K562 (cell line): ENCODE results near the gene RSPRY1. TPM values are rescaled to one million over a fixed set of nuclear protein-coding genes. Genes with fewer than 3 reads are reported as not detected.

Experiments
- ATAC-seq: fragments of 200-7000 bp; cut with Tn5 transposase; 3 replicates; pipeline ENCODE4 v1.9.1; 2020; ENCODE audit warnings: moderate library complexity
- BruUV-seq: library from RNA; stranded (reverse); fragments of 400-500 nt; replicated peaks from 2 replicates; lab custom pipeline; 2021; lab: Mats Ljungman, UMichigan
- CTCF ChIA-PET: fragments of 300-600 bp; formaldehyde crosslinking; extraction: SDS; loops from one replicate; lab custom pipeline; 2021; ENCODE audit warnings: low intra/inter-chr PET ratio; lab: Yijun Ruan, JAX
- POLR2A ChIA-PET: fragments of 300-600, 350-650 bp; sonication (Branson Sonifier 250); formaldehyde crosslinking; extraction: SDS; loops from one replicate; lab custom pipeline; 2021; ENCODE audit warnings: antibody characterized with exemption, inconsistent platforms; lab: Yijun Ruan, JAX
- DNase-seq, 4 experiments: peaks; one replicate each; pipeline versions ENCODE4 v3.0.0 to v3.0.0-alpha.2; 2011 to 2018; ENCODE audit warnings: low spot score in 3 of 4, mixed read lengths in 3 of 4; ENCODE audit errors: extremely low read depth in 1 of 4
- FAIRE-seq: peaks from 2 replicates; lab custom pipeline; 2011; peaks lifted over from hg19 to GRCh38; lab: Jason Lieb, UNC
- H2AFZ ChIP-seq: 2 replicates; pipeline ENCODE4 v1.6.0; 2011; ENCODE audit warnings: low read depth, low read length, control low read depth, inconsistent platforms
- H3K27ac ChIP-seq: fragments of 200-600 bp; 3 replicates; pipeline ENCODE4 v1.8.0; 2011; ENCODE audit warnings: low read depth, mild to moderate bottlenecking, control low read depth, inconsistent platforms, low read length, moderate library complexity, mixed read lengths; ENCODE audit errors: extremely low read depth
- H3K27me3 ChIP-seq, 2 experiments: fragments of 300-600 bp in 1 of 2; 2 replicates in 1 of 2; 3 replicates in 1 of 2; pipeline versions ENCODE4 v1.6.0 to v1.8.0; 2011; ENCODE audit warnings: inconsistent platforms in 2 of 2, low read length in 2 of 2, mild to moderate bottlenecking in 1 of 2, mixed read lengths in 1 of 2, moderate library complexity in 1 of 2; ENCODE audit not compliant: control insufficient read depth in 2 of 2, insufficient read depth in 2 of 2
- H3K36me3 ChIP-seq: fragments of 300-600 bp; 3 replicates; pipeline ENCODE4 v1.8.0; 2011; ENCODE audit warnings: mild to moderate bottlenecking, low read length, inconsistent platforms; ENCODE audit not compliant: control insufficient read depth, insufficient read depth
- H3K4me1 ChIP-seq, 2 experiments: fragments of 200-600 bp in 1 of 2; replicated peaks in 1 of 2; 2 replicates in 1 of 2; 3 replicates in 1 of 2; pipeline versions ENCODE4 v1.5.1 to v1.8.0; 2011; ENCODE audit warnings: inconsistent platforms in 2 of 2, low read length in 2 of 2, mild to moderate bottlenecking in 1 of 2, mixed read lengths in 1 of 2, moderate library complexity in 1 of 2; ENCODE audit not compliant: control insufficient read depth in 2 of 2, insufficient read depth in 2 of 2
- H3K4me2 ChIP-seq: 2 replicates; pipeline ENCODE4 v1.6.1; 2011; ENCODE audit warnings: low read length, control low read depth, inconsistent platforms, mixed read lengths; ENCODE audit not compliant: insufficient read depth
- H3K4me3 ChIP-seq: fragments of 200-600 bp; sonication (generic), shearing (Covaris generic); 2 replicates; pipeline ENCODE4 v1.5.1; 2016; ENCODE audit warnings: control low read depth, inconsistent platforms
- H3K79me2 ChIP-seq: fragments of 200-600 bp; 3 replicates; pipeline ENCODE4 v1.8.0; 2011; ENCODE audit warnings: low read length, inconsistent platforms; ENCODE audit not compliant: control insufficient read depth, insufficient read depth
- H3K9ac ChIP-seq, 2 experiments: 2 replicates each; pipeline versions ENCODE4 v1.6.0 to v1.6.1; 2011; ENCODE audit warnings: low read depth in 2 of 2, low read length in 2 of 2, control low read depth in 1 of 2, inconsistent platforms in 1 of 2, mild to moderate bottlenecking in 1 of 2, mixed read lengths in 1 of 2; ENCODE audit not compliant: insufficient read depth in 1 of 2
- H3K9me1 ChIP-seq: one replicate; pipeline ENCODE4 v1.6.0; 2011; ENCODE audit warnings: inconsistent platforms, mild to moderate bottlenecking, low read length, moderate library complexity; ENCODE audit not compliant: control insufficient read depth, insufficient read depth
- H3K9me3 ChIP-seq: replicated peaks from 2 replicates; pipeline ENCODE4 v1.5.1; 2011; ENCODE audit warnings: low read depth, low read length, inconsistent platforms; ENCODE audit not compliant: control insufficient read depth, insufficient read depth
- H4K20me1 ChIP-seq: replicated peaks from 2 replicates; pipeline ENCODE4 v1.6.1; 2011; ENCODE audit warnings: low read length, inconsistent platforms, mixed read lengths; ENCODE audit not compliant: control insufficient read depth, insufficient read depth
- ADNP ChIP-seq: fragments of 200-800 bp; sonication (Bioruptor generic); IDR thresholded peaks from 2 replicates; pipeline ENCODE4 v1.6.1; 2016; ENCODE audit warnings: missing genetic modification characterization, missing compliant biosample characterization
- ATF7 ChIP-seq: fragments of 450-650 bp; IDR thresholded peaks from 2 replicates; pipeline ENCODE4 v1.7.1; 2014; ENCODE audit warnings: mild to moderate bottlenecking, moderate library complexity
- CBX5 ChIP-seq: IDR thresholded peaks from 2 replicates; pipeline ENCODE4 v1.6.1; 2014; ENCODE audit warnings: low read depth, borderline replicate concordance
- CREM ChIP-seq: IDR thresholded peaks from 2 replicates; pipeline ENCODE4 v1.6.1; 2014; ENCODE audit warnings: antibody characterized with exemption, low read depth
- DACH1 ChIP-seq: fragments of 450-650 bp; IDR thresholded peaks from 2 replicates; pipeline ENCODE4 v1.6.1; 2018; ENCODE audit not compliant: partially characterized antibody
- KDM1A ChIP-seq, 2 experiments: fragments of 450-650 bp; IDR thresholded peaks; 2 replicates each; pipeline ENCODE4 v1.6.1; 2016; ENCODE audit warnings: mild to moderate bottlenecking in 2 of 2
- MTA3 ChIP-seq: fragments of 450-650 bp; formaldehyde crosslinking; IDR thresholded peaks from 2 replicates; pipeline ENCODE4 v1.6.1; 2017; ENCODE audit warnings: mild to moderate bottlenecking, borderline replicate concordance
- NR3C1 ChIP-seq: sonication (generic); formaldehyde crosslinking; IDR thresholded peaks from 2 replicates; pipeline ENCODE4 v1.8.1; 2022; ENCODE audit warnings: missing genetic modification reagents
- WGBS: fragments of 100-300 bp; shearing (Covaris generic); methylation state at CpG from one replicate; pipeline ENCODE4 v1.1.6; 2016; ENCODE audit warnings: low coverage, mixed read lengths; ENCODE audit not compliant: insufficient coverage; ENCODE audit errors: missing lambda C conversion rate; 5-methylcytosine and 5-hydroxymethylcytosine counted together
- in situ Hi-C: fragments of 300-500 bp; cut with MboI; formaldehyde crosslinking; loops from 4 replicates; pipeline ENCODE4 v1.15.0; 2018; ENCODE audit warnings: inconsistent platforms, mixed read lengths
- intact Hi-C: fragments of 100-400 bp; cut with micrococcal nuclease; formaldehyde crosslinking; loops from 2 replicates; pipeline ENCODE4 v1.14.2; 2022
- polyA plus RNA-seq, 8 experiments: library from polyadenylated mRNA; depleted of rRNA in 4 of 8; stranded (reverse) in 5 of 8; unstranded in 3 of 8; fragments of >200 nt; fragmentation: Nextera tagmentation in 2 of 8; fragmentation: Illumina TruSeq in 1 of 8; extraction: Ambion mirVana in 2 of 8; extraction: Trizol in 1 of 8; gene quantifications; 2 replicates each; pipeline versions ENCODE4 v1.2.1 to v1.2.3, GENCODE V29; 2011 to 2014; ENCODE audit warnings: inconsistent platforms in 1 of 8, missing spikeins in 1 of 8
- total RNA-seq, 7 experiments: library from RNA; depleted of rRNA in 6 of 7; stranded (reverse); fragments of >200 nt in 6 of 7; fragmentation: Illumina TruSeq in 2 of 7; extraction: Trizol in 2 of 7; gene quantifications; 2 replicates each; pipeline versions ENCODE4 v1.2.1 to v1.2.3, GENCODE V29; 2011 to 2021; ENCODE audit warnings: low replicate concordance in 1 of 7
- TF ChIP-seq, protein P1 (sequence below): IDR thresholded peaks from 3 replicates; pipeline ENCODE4 v1.6.1; 2011; ENCODE audit warnings: borderline replicate concordance, mild to moderate bottlenecking, moderate library complexity; ENCODE audit not compliant: insufficient read length; ENCODE audit errors: extremely low read depth
- TF ChIP-seq, protein P2 (sequence below): fragments of 250-450 bp; sonication (Bioruptor Pico); IDR thresholded peaks from 2 replicates; pipeline ENCODE4 v1.5.0; 2022; ENCODE audit warnings: mild to moderate bottlenecking
- TF ChIP-seq, protein P3 (sequence below): fragments of 250-450 bp; sonication (Bioruptor Pico); IDR thresholded peaks from 2 replicates; pipeline ENCODE4 v1.8.0; 2021; ENCODE audit warnings: mild to moderate bottlenecking, moderate library complexity
- TF ChIP-seq, protein P4 (sequence below): fragments of 450-650 bp; formaldehyde crosslinking; IDR thresholded peaks from 2 replicates; pipeline ENCODE4 v1.4.0; 2020; ENCODE audit warnings: mild to moderate bottlenecking, moderate library complexity
- TF ChIP-seq, protein P5 (sequence below): fragments of 200-800 bp; sonication (Bioruptor generic); IDR thresholded peaks from 2 replicates; pipeline ENCODE4 v1.6.1; 2017; ENCODE audit warnings: missing genetic modification characterization, missing compliant biosample characterization

RSPRY1 gene
- total and polyA plus RNA-seq, 9 of the 15 experiments (the other 6 are each of a cell fraction or from before 2014, with no cell fraction given), result 10.2 to 27.8 (median 20.8) TPM

DNA sequence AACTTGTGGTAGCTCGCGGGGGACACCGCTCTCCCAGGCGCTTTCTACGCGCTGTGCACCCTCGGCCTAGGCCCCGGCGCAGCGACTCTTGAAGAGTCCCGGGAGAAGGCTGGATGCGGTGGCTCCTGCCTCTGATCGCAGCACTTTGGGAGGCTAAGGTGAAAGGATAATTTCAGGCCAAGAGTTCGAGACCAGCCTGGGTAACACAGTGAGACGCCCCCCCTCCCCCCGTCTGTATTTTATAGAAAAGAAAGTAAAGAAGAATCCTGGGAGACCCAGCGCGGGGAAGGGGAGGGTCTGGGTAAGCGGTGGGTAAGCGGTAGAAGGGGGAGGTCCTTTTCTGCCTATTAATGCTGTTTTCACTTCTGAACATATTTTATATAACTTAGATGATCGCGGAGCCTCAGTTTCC, 98.8 kb downstream of the RSPRY1 start:
- peaks cover 4 to 19% of the 10 kb centered on the region in 2 experiments; a peak in 4 of 5 replicates for H3K4me1 ChIP-seq
- no peak for DNase-seq
- peak overlapping the region; percentile 73 for H3K4me2 ChIP-seq
- CTCF ChIA-PET, result no interaction called here
- peak overlapping the region; percentile 59 for H3K4me3 ChIP-seq
- H4K20me1 ChIP-seq, result no peaks in the 10 kb centered on the region
- ATAC-seq, result peak; percentile 78
- H3K9ac ChIP-seq, result peak overlapping the region; percentile 51 to 92; a peak in 3 of 4 replicates
- in situ Hi-C loops (no loop called here), intact Hi-C loops (no loop called here)
- 15% methylated on average over 16 of the region's 22 CpGs for WGBS
- no peaks in the 10 kb centered on the region for H3K79me2 ChIP-seq
- H3K27ac ChIP-seq, result no peak overlapping the region
- no peaks in the 10 kb centered on the region for H3K9me1 ChIP-seq
- H2AFZ ChIP-seq, result peak overlapping the region; percentile 96
- H3K36me3 ChIP-seq, result no peaks in the 10 kb centered on the region
- peaks cover 4 to 19% of the 10 kb centered on the region in 2 experiments; a peak in 4 of 5 replicates for H3K27me3 ChIP-seq
- H3K9me3 ChIP-seq, result no peaks in the 10 kb centered on the region
- POLR2A ChIA-PET, result interaction anchor here (0.6 kb wide), 1 partner anchor 199 kb away, joined by 3 read pairs; no protein-coding TSS in a partner anchor
- no peak for FAIRE-seq
- no TSS peak for BruUV-seq
- TF ChIP-seq, protein P1, sequence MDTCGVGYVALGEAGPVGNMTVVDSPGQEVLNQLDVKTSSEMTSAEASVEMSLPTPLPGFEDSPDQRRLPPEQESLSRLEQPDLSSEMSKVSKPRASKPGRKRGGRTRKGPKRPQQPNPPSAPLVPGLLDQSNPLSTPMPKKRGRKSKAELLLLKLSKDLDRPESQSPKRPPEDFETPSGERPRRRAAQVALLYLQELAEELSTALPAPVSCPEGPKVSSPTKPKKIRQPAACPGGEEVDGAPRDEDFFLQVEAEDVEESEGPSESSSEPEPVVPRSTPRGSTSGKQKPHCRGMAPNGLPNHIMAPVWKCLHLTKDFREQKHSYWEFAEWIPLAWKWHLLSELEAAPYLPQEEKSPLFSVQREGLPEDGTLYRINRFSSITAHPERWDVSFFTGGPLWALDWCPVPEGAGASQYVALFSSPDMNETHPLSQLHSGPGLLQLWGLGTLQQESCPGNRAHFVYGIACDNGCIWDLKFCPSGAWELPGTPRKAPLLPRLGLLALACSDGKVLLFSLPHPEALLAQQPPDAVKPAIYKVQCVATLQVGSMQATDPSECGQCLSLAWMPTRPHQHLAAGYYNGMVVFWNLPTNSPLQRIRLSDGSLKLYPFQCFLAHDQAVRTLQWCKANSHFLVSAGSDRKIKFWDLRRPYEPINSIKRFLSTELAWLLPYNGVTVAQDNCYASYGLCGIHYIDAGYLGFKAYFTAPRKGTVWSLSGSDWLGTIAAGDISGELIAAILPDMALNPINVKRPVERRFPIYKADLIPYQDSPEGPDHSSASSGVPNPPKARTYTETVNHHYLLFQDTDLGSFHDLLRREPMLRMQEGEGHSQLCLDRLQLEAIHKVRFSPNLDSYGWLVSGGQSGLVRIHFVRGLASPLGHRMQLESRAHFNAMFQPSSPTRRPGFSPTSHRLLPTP, result peak; percentile 50
- peak in 1 of 2 experiments; percentile 19; a peak in 1 of 4 replicates for TF ChIP-seq KDM1A (IDR thresholded peaks at IDR 0.05)
- TF ChIP-seq, protein P2, sequence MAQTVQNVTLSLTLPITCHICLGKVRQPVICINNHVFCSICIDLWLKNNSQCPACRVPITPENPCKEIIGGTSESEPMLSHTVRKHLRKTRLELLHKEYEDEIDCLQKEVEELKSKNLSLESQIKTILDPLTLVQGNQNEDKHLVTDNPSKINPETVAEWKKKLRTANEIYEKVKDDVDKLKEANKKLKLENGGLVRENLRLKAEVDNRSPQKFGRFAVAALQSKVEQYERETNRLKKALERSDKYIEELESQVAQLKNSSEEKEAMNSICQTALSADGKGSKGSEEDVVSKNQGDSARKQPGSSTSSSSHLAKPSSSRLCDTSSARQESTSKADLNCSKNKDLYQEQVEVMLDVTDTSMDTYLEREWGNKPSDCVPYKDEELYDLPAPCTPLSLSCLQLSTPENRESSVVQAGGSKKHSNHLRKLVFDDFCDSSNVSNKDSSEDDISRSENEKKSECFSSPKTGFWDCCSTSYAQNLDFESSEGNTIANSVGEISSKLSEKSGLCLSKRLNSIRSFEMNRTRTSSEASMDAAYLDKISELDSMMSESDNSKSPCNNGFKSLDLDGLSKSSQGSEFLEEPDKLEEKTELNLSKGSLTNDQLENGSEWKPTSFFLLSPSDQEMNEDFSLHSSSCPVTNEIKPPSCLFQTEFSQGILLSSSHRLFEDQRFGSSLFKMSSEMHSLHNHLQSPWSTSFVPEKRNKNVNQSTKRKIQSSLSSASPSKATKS (CRISPR knock-in tag), result no peak
- TF ChIP-seq, protein P3, sequence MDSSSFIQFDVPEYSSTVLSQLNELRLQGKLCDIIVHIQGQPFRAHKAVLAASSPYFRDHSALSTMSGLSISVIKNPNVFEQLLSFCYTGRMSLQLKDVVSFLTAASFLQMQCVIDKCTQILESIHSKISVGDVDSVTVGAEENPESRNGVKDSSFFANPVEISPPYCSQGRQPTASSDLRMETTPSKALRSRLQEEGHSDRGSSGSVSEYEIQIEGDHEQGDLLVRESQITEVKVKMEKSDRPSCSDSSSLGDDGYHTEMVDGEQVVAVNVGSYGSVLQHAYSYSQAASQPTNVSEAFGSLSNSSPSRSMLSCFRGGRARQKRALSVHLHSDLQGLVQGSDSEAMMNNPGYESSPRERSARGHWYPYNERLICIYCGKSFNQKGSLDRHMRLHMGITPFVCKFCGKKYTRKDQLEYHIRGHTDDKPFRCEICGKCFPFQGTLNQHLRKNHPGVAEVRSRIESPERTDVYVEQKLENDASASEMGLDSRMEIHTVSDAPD, result no peak
- no peak for TF ChIP-seq CBX5
- no peak for TF ChIP-seq NR3C1 (CRISPR knock-in tag)
- TF ChIP-seq, protein P4, sequence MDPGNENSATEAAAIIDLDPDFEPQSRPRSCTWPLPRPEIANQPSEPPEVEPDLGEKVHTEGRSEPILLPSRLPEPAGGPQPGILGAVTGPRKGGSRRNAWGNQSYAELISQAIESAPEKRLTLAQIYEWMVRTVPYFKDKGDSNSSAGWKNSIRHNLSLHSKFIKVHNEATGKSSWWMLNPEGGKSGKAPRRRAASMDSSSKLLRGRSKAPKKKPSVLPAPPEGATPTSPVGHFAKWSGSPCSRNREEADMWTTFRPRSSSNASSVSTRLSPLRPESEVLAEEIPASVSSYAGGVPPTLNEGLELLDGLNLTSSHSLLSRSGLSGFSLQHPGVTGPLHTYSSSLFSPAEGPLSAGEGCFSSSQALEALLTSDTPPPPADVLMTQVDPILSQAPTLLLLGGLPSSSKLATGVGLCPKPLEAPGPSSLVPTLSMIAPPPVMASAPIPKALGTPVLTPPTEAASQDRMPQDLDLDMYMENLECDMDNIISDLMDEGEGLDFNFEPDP (CRISPR knock-in tag), result no peak
- TF ChIP-seq, protein P5, sequence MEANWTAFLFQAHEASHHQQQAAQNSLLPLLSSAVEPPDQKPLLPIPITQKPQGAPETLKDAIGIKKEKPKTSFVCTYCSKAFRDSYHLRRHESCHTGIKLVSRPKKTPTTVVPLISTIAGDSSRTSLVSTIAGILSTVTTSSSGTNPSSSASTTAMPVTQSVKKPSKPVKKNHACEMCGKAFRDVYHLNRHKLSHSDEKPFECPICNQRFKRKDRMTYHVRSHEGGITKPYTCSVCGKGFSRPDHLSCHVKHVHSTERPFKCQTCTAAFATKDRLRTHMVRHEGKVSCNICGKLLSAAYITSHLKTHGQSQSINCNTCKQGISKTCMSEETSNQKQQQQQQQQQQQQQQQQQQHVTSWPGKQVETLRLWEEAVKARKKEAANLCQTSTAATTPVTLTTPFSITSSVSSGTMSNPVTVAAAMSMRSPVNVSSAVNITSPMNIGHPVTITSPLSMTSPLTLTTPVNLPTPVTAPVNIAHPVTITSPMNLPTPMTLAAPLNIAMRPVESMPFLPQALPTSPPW (CRISPR knock-in tag), result peak; percentile 23; the same call in 1 of the 2 replicates
- peak; percentile 82 for TF ChIP-seq ADNP (tag)
- TF ChIP-seq MTA3, result 0 out of 2 replicates have a peak, but pooled peaks have one; percentile 2
- no peak for TF ChIP-seq CREM
- TF ChIP-seq ATF7, result 0 out of 2 replicates have a peak, but pooled peaks have one; percentile 4
- no peak for TF ChIP-seq DACH1
